ENCODE measurements around the gene HSF2.

- no peak for TF ChIP-seq CTCF (IDR thresholded peaks at IDR 0.05)
- TF ChIP-seq POLR2A (IDR thresholded peaks at IDR 0.05) = no peak
These were observed 22.6 kb downstream of the HSF2 start for GRCh38 chr6:122422003-122422402.

Data from esophagus squamous epithelium (tissue), 4 donors.